ENCODE measurements around the gene LBHD2. TPM values are rescaled to one million over a fixed set of nuclear protein-coding genes. Genes with fewer than 3 reads are reported as not detected.

The LBHD2 gene
- total and polyA plus RNA-seq, 2 of the 8 experiments (the other 6 are each of a cell fraction or from before 2014, with no cell fraction given) = not detected

- no peak overlapping the region for H3K23ac ChIP-seq (ENCODE audit: insufficient read length)
- no peak overlapping the region for H3K4ac ChIP-seq (replicated peaks; ENCODE audit: insufficient read length, low read depth, low read length)
- peak overlapping the region; percentile 75 for H2BK12ac ChIP-seq (ENCODE audit: low read depth, low read length)
- DNase-seq (ENCODE audit: low read depth in 1 of 2, low spot score in 2 of 2) (peak in 1 of 2 experiments; percentile 85), FAIRE-seq (no peak)
- peak overlapping the region; percentile 9 for H3K56ac ChIP-seq (replicated peaks; ENCODE audit: insufficient read length, low read depth, low read length)
- peak overlapping the region in 3 of 4 experiments; percentile 32 to 62 (median 36); a peak in 3 of 8 replicates for H3K4me3 ChIP-seq (ENCODE audit: extremely low read depth in 1 of 4, insufficient read depth in 2 of 4, low read depth in 3 of 4, low read length in 4 of 4)
- H3K27me3 ChIP-seq (replicated peaks in 1 of 4; ENCODE audit: control insufficient read depth in 3 of 4, extremely low read depth in 1 of 4, insufficient read depth in 3 of 4, low read length in 3 of 4) = peaks cover 0 to 39% (median 28%) of the 10 kb centered on the region in 4 experiments; a peak in 6 of 7 replicates
- H4K8ac ChIP-seq (ENCODE audit: extremely low read depth, insufficient read depth, low read length) = no peak overlapping the region
- H2BK120ac ChIP-seq (replicated peaks; ENCODE audit: low read depth, low read length) = peak overlapping the region; percentile 61
- peaks cover 0 to 38% (median 27%) of the 10 kb centered on the region in 4 experiments; a peak in 6 of 7 replicates for H3K4me1 ChIP-seq (replicated peaks in 1 of 4; ENCODE audit: control insufficient read depth in 3 of 4, insufficient read depth in 4 of 4, low read length in 3 of 4)
- CTCF ChIA-PET (ENCODE audit: partially characterized antibody) = interaction anchor here (18.4 kb wide), 1 partner anchor 20 kb away, joined by 276 read pairs; no protein-coding TSS in a partner anchor
- peaks cover 6 to 7% of the 10 kb centered on the region in 2 experiments for H4K20me1 ChIP-seq (replicated peaks in 1 of 2; ENCODE audit: control insufficient read depth in 1 of 2, insufficient read depth in 2 of 2, low read length in 2 of 2)
- peak overlapping the region; percentile 68 to 83 for H3K4me2 ChIP-seq (ENCODE audit: insufficient read depth in 1 of 2, low read depth in 2 of 2, low read length in 2 of 2)
- H3K79me1 ChIP-seq (ENCODE audit: low read depth, low read length) = no peaks in the 10 kb centered on the region
- POLR2A ChIA-PET (ENCODE audit: partially characterized antibody) = no interaction called here
- peaks cover 4% of the 10 kb centered on the region; the same call in 1 of the 2 replicates for H3K23me2 ChIP-seq (ENCODE audit: low read depth, low read length)
- H3K14ac ChIP-seq (ENCODE audit: insufficient read length) = no peak overlapping the region
- H2BK15ac ChIP-seq (ENCODE audit: low read length) = no peak overlapping the region; the same call in 1 of the 2 replicates
- H3K18ac ChIP-seq (ENCODE audit: extremely low read depth, low read length) = peak overlapping the region; percentile 83
- H2AFZ ChIP-seq (ENCODE audit: low read length) = no peak overlapping the region; the same call in 1 of the 2 replicates
- H2AK5ac ChIP-seq (ENCODE audit: low read depth, low read length) = no peak overlapping the region; the same call in 1 of the 2 replicates
- H3K9ac ChIP-seq (replicated peaks in 1 of 4; ENCODE audit: extremely low read depth in 1 of 4, low read depth in 3 of 4, low read length in 3 of 4) = no peak overlapping the region; a peak in 1 of 7 replicates
- no peaks in the 10 kb centered on the region for H3K9me3 ChIP-seq (ENCODE audit: insufficient read depth in 2 of 2, low read depth in 1 of 2, low read length in 1 of 2)
- H3K27ac ChIP-seq (ENCODE audit: low read depth, low read length) = no peak overlapping the region
- H4K91ac ChIP-seq (replicated peaks; ENCODE audit: insufficient read length, low read length) = no peak overlapping the region
- 13% methylated on average over 15 of the region's 15 CpGs; no CpG with 5 or more reads in 1 of the 2 experiments for WGBS, 2 experiments (ENCODE audit: extremely low coverage in 1 of 2, insufficient coverage in 1 of 2, insufficient read length in 1 of 2, insufficient replicate concordance in 2 of 2, low coverage in 1 of 2, low lambda C conversion rate in 2 of 2, missing lambda C conversion rate in 1 of 2)
- TF ChIP-seq TEAD4 (IDR thresholded peaks at IDR 0.05; ENCODE audit: low read depth, low read length) = no peak
- TF ChIP-seq SUZ12 (IDR thresholded peaks at IDR 0.05; ENCODE audit: low read length) = 0 out of 2 replicates have a peak, but pooled peaks have one; percentile 25
- TF ChIP-seq EZH2 (IDR thresholded peaks at IDR 0.05; ENCODE audit: low read depth, low read length, severe bottlenecking) = peak; percentile 53
- no peak for TF ChIP-seq TCF12 (IDR thresholded peaks at IDR 0.05; ENCODE audit: low read depth, low read length)
- peak overlapping the region; percentile 75; the same call in 1 of the 2 replicates for H2BK5ac ChIP-seq (ENCODE audit: low read depth, low read length)
- H3K36me3 ChIP-seq (ENCODE audit: control insufficient read depth in 2 of 4, insufficient read depth in 4 of 4, low read length in 3 of 4) = no peaks in the 10 kb centered on the region
- no peak overlapping the region for H4K5ac ChIP-seq (ENCODE audit: insufficient read length, low read depth, low read length)
- peak overlapping the region; percentile 80; the same call in 1 of the 2 replicates for H2BK20ac ChIP-seq (ENCODE audit: low read length)
- H3K79me2 ChIP-seq (ENCODE audit: control insufficient read depth in 1 of 2, insufficient read depth in 2 of 2, low read length in 2 of 2) = no peaks in the 10 kb centered on the region
Observed at GRCh38 chr14:103122585-103122946, 38.6 kb downstream of the LBHD2 start.
